IMR-90 (cell line): Measurements from ENCODE around the gene CEP70. TPM values are rescaled to one million over a fixed set of nuclear protein-coding genes. Genes with fewer than 3 reads are reported as not detected.

ENCODE experiments used
- ATAC-seq: fragments of 200-7000 bp; cut with Tn5 transposase; 2 replicates; pipeline ENCODE4 v1.9.1; 2020; ENCODE audit warnings: low read depth, mild to moderate bottlenecking, moderate library complexity
- BruUV-seq: library from RNA; stranded (reverse); fragments of 400-500 nt; replicated peaks from 2 replicates; lab custom pipeline; 2021; lab: Mats Ljungman, UMichigan
- CTCF ChIA-PET: fragments of 300-600 bp; formaldehyde crosslinking; extraction: SDS; loops from one replicate; lab custom pipeline; 2021; ENCODE audit warnings: antibody characterized with exemption; lab: Yijun Ruan, JAX
- POLR2A ChIA-PET: fragments of 300-600 bp; sonication (Branson Sonifier 250); formaldehyde crosslinking; loops from one replicate; lab custom pipeline; 2022; ENCODE audit warnings: antibody characterized with exemption; ENCODE audit not compliant: unreplicated experiment; lab: Charles Lee
- DNase-seq: peaks from one replicate; pipeline ENCODE4 v3.0.0; 2013
- H2AFZ ChIP-seq: replicated peaks from 2 replicates; pipeline ENCODE3; 2013; ENCODE audit warnings: low read length, mild to moderate bottlenecking; ENCODE audit not compliant: poor library complexity
- H2AK5ac ChIP-seq: 2 replicates; pipeline ENCODE4 v1.6.1; 2013; ENCODE audit warnings: low read depth, low read length, inconsistent platforms
- H2AK9ac ChIP-seq: replicated peaks from 2 replicates; pipeline ENCODE3; 2013; ENCODE audit warnings: mild to moderate bottlenecking, low read depth, low read length, moderate library complexity; ENCODE audit not compliant: poor library complexity
- H2BK120ac ChIP-seq: 2 replicates; pipeline ENCODE4 v1.6.1; 2013; ENCODE audit warnings: low read depth, low read length, inconsistent platforms
- H2BK15ac ChIP-seq: 3 replicates; pipeline ENCODE4 v1.6.1; 2013; ENCODE audit warnings: low read depth, low read length, inconsistent platforms
- H2BK20ac ChIP-seq: 2 replicates; pipeline ENCODE4 v1.6.1; 2013; ENCODE audit warnings: low read depth, mild to moderate bottlenecking, inconsistent platforms, low read length, moderate library complexity
- H2BK5ac ChIP-seq: 2 replicates; pipeline ENCODE4 v1.6.1; 2013; ENCODE audit warnings: mild to moderate bottlenecking, low read depth, low read length, inconsistent platforms; ENCODE audit not compliant: poor library complexity, severe bottlenecking
- H3K14ac ChIP-seq: replicated peaks from 2 replicates; pipeline ENCODE4 v1.6.1; 2013; ENCODE audit warnings: low read depth, low read length, inconsistent platforms
- H3K18ac ChIP-seq: 2 replicates; pipeline ENCODE4 v1.6.1; 2013; ENCODE audit warnings: low read depth, low read length, control low read depth
- H3K23ac ChIP-seq: 2 replicates; pipeline ENCODE4 v1.6.1; 2013; ENCODE audit warnings: low read depth, low read length, inconsistent platforms
- H3K27ac ChIP-seq: 2 replicates; pipeline ENCODE4 v1.5.1; 2013; ENCODE audit warnings: mild to moderate bottlenecking, control low read depth, low read length; ENCODE audit not compliant: insufficient read depth
- H3K27me3 ChIP-seq: 2 replicates; pipeline ENCODE4 v1.6.1; 2013; ENCODE audit warnings: low read length; ENCODE audit not compliant: control insufficient read depth, insufficient read depth
- H3K36me3 ChIP-seq: 2 replicates; pipeline ENCODE4 v1.6.1; 2013; ENCODE audit warnings: low read length, mixed read lengths; ENCODE audit not compliant: control insufficient read depth, insufficient read depth
- H3K4ac ChIP-seq: 2 replicates; pipeline ENCODE4 v1.6.1; 2013; ENCODE audit warnings: low read depth, low read length, inconsistent platforms
- H3K4me1 ChIP-seq: 2 replicates; pipeline ENCODE4 v1.6.1; 2013; ENCODE audit warnings: low read length, mixed read lengths; ENCODE audit not compliant: control insufficient read depth, insufficient read depth
- H3K4me2 ChIP-seq: 2 replicates; pipeline ENCODE4 v1.6.1; 2013; ENCODE audit warnings: low read depth, mild to moderate bottlenecking, control low read depth, low read length, moderate library complexity
- H3K4me3 ChIP-seq: 2 replicates; pipeline ENCODE4 v1.5.1; 2013; ENCODE audit warnings: low read depth, mild to moderate bottlenecking, control low read depth, low read length, moderate library complexity; ENCODE audit not compliant: insufficient read depth
- H3K56ac ChIP-seq: 2 replicates; pipeline ENCODE4 v1.6.1; 2013; ENCODE audit warnings: low read length, inconsistent platforms; ENCODE audit not compliant: insufficient read depth; ENCODE audit errors: extremely low read depth
- H3K79me1 ChIP-seq, 2 experiments: 2 replicates each; pipeline ENCODE4 v1.6.1; 2013; ENCODE audit warnings: low read length in 2 of 2, inconsistent platforms in 1 of 2, low read depth in 1 of 2
- H3K9ac ChIP-seq: 2 replicates; pipeline ENCODE4 v1.6.1; 2013; ENCODE audit warnings: low read depth, low read length, control low read depth
- H3K9me1 ChIP-seq: 2 replicates; pipeline ENCODE4 v1.6.1; 2013; ENCODE audit warnings: low read length, inconsistent platforms; ENCODE audit not compliant: insufficient read depth
- H3K9me3 ChIP-seq: 2 replicates; pipeline ENCODE4 v1.6.1; 2013; ENCODE audit warnings: low read length; ENCODE audit not compliant: control insufficient read depth, insufficient read depth
- H4K20me1 ChIP-seq: 2 replicates; pipeline ENCODE4 v1.6.1; 2013; ENCODE audit warnings: low read length, inconsistent platforms; ENCODE audit not compliant: insufficient read depth
- H4K5ac ChIP-seq: 2 replicates; pipeline ENCODE4 v1.6.1; 2013; ENCODE audit warnings: mild to moderate bottlenecking, low read depth, low read length, control low read depth
- H4K8ac ChIP-seq, 2 experiments: 2 replicates each; pipeline ENCODE4 v1.6.1; 2013; ENCODE audit warnings: low read depth in 2 of 2, low read length in 2 of 2, control low read depth in 1 of 2, inconsistent platforms in 1 of 2
- H4K91ac ChIP-seq: 2 replicates; pipeline ENCODE4 v1.6.1; 2013; ENCODE audit warnings: low read depth, low read length, inconsistent platforms; ENCODE audit not compliant: insufficient read depth
- CTCF ChIP-seq: conservative IDR thresholded peaks from 2 replicates; pipeline ENCODE4 v1.5.1; 2012; ENCODE audit warnings: mild to moderate bottlenecking, low read depth, low read length, improper control_type of control experiment
- WGBS, 2 experiments: methylation state at CpG; one replicate each; pipeline versions ENCODE4 v1.1.5 to v1.1.7; 2013; ENCODE audit warnings: missing lambda C conversion rate in 2 of 2; ENCODE audit not compliant: insufficient read length in 1 of 2; ENCODE audit errors: extremely low coverage in 2 of 2; 5-methylcytosine and 5-hydroxymethylcytosine counted together
- dilution Hi-C: fragments of 300-500 bp; cut with HindIII; formaldehyde crosslinking; loops from one replicate; pipeline ENCODE4 v1.14.3; 2018; ENCODE audit warnings: low sequenced_read_pairs; ENCODE audit not compliant: unreplicated experiment
- in situ Hi-C: fragments of 300-500 bp; cut with MboI; formaldehyde crosslinking; loops from 3 replicates; pipeline ENCODE4 v1.14.3; 2019; ENCODE audit warnings: low sequenced_read_pairs, inconsistent platforms, mixed read lengths
- intact Hi-C: fragments of 100-400 bp; cut with micrococcal nuclease; formaldehyde crosslinking; loops from 2 replicates; pipeline ENCODE4 v1.10.0; 2022
- polyA plus RNA-seq, 3 experiments: library from polyadenylated mRNA; depleted of rRNA; stranded (reverse); fragments of >200 nt; gene quantifications; 2 replicates each; pipeline ENCODE4 v1.2.3, GENCODE V29; 2012; ENCODE audit warnings: low replicate concordance in 1 of 3
- total RNA-seq: library from RNA; depleted of rRNA; stranded (reverse); fragments of >200 nt; gene quantifications from 2 replicates; pipeline ENCODE4 v1.2.3, GENCODE V29; 2012

The CEP70 gene
- total and polyA plus RNA-seq, 2 of the 4 experiments (the other 2 are of a cell fraction) = 4.6 to 11.1 TPM

GRCh38 chr3:138470687-138471086 lies 123.4 kb downstream of the CEP70 start:
- no peak overlapping the region for H3K18ac ChIP-seq
- no peak overlapping the region for H4K5ac ChIP-seq
- no peak for DNase-seq
- intact Hi-C loops (no loop called here), dilution Hi-C loops (no loop called here), in situ Hi-C loops (no loop called here)
- H3K4ac ChIP-seq = no peak overlapping the region
- H3K14ac ChIP-seq = no peak overlapping the region
- WGBS, 2 experiments = no CpG with 5 or more reads among the region's 3 CpGs
- H3K23ac ChIP-seq = no peak overlapping the region
- no peak overlapping the region for H3K9ac ChIP-seq
- TF ChIP-seq CTCF = no peak
- H3K36me3 ChIP-seq = no peaks in the 10 kb centered on the region
- ChIA-PET CTCF (interaction anchor here (0.7 to 1.4 kb wide), 2 partner anchors 9 to 445 kb away, joined by 3 read pairs; no protein-coding TSS in a partner anchor), POLR2A (no interaction called here)
- H3K56ac ChIP-seq = no peak overlapping the region
- no peaks in the 10 kb centered on the region for H4K20me1 ChIP-seq
- no peak overlapping the region for H3K27ac ChIP-seq
- no peaks in the 10 kb centered on the region for H3K79me1 ChIP-seq
- no peak overlapping the region for H3K4me3 ChIP-seq
- peaks cover 6% of the 10 kb centered on the region for H3K27me3 ChIP-seq
- H4K8ac ChIP-seq = no peak overlapping the region
- no peak overlapping the region for H2BK20ac ChIP-seq
- no peaks in the 10 kb centered on the region for H3K9me3 ChIP-seq
- H4K91ac ChIP-seq = no peak overlapping the region
- H2BK15ac ChIP-seq = no peak overlapping the region
- H2AK5ac ChIP-seq = no peak overlapping the region
- no TSS peak for BruUV-seq
- H3K4me2 ChIP-seq = no peak overlapping the region
- no peak for ATAC-seq
- no peaks in the 10 kb centered on the region for H3K9me1 ChIP-seq
- no peaks in the 10 kb centered on the region for H3K4me1 ChIP-seq
- no peak overlapping the region for H2AK9ac ChIP-seq
- no peak overlapping the region for H2BK5ac ChIP-seq
- H2BK120ac ChIP-seq = no peak overlapping the region
- no peak overlapping the region for H2AFZ ChIP-seq
